NCI-H146 treated with DMSO at 0.1 percent for 48 hours (cell line): ENCODE measurements around the gene BCL2L14.

Experiments used
- DNase-seq: peaks from one replicate; lab custom pipeline; 2025; ENCODE audit not compliant: unreplicated experiment; lab: John Stamatoyannopoulos, UW

The BCL2L14 gene, protein sequence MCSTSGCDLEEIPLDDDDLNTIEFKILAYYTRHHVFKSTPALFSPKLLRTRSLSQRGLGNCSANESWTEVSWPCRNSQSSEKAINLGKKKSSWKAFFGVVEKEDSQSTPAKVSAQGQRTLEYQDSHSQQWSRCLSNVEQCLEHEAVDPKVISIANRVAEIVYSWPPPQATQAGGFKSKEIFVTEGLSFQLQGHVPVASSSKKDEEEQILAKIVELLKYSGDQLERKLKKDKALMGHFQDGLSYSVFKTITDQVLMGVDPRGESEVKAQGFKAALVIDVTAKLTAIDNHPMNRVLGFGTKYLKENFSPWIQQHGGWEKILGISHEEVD

DNA sequence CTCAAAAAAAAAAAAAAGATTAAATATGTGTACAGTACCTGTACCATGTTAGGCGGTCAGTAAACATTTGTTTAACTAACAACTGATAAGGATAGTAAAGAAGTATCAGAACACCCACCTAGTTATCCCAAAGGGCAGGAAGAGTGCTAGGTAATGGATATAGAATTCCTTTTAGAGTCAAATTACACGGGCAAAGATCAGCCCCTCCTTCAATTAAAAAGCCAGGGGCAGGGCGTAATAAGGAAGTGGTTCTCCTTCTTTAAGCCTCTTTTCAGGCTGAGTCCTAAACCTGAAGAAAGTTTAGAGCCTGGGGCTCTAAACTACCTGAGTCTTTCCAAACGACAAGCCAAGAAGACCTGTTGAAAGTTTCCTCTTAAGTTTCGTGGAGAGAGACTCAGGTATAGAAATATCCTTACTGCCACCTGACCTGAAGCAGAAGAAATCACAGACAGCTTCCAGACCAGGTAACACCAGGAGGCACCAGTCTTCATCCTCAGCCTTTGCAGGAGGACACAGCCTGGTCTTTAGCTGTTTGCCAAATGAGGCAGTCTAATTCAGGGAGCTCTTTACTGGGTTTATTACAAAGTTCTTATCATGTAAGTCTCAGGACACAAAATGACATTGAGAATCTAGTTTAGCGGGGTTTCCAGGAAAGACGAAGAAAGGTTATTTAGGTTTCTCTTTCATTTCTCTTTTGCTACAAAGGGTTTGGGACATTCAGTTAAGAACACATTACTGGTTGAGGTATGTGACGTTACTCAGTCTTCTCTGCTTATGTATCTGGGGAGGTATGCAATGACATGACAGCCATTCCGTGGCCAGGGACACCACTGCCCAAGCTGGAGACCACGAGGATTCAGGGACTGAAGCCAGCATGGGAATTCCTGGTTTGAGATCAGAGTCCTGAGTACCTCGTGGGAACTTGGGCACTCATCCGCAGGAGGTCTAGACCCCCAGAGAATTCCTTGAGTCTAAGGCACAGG is at the start of gene BCL2L14:
BCL2L14 (plus strand) TSS at position 266 of the 983 bp plus-strand sequence. CDS start 8,367 bp downstream, outside the sequence.
- DNase-seq = peak; percentile 71

DNA sequence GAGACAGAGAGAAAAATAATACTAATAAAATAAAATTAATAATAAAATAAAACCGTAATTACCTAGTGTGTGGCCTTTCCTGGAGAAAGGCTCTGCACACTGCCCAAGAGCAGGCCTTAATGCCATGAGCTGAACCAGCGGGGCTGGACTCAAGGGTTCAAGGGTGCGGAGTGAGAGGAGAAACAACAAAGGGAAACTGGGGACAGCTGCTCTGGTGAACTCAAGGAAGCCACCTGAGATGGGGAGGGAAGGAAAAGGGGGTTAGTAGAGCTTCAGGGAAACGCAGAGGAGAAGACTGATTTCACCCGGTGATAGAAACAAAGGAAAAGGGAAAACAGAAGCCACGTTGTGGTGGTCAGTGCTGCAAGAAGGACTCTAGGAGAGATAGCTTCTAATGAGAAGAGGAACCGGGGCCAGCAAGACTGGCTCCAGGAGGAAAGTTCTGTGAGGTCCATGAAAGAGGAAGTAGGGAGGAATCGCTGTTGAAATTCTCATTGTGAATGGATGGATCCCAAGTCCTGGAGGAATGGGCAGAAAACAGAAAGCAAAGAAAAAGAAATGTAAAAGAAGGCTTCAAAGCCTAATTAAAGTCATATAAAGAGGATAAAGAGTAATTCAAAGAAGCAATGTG is 48.3 kb upstream of the BCL2L14 start:
- no peak for DNase-seq

DNA sequence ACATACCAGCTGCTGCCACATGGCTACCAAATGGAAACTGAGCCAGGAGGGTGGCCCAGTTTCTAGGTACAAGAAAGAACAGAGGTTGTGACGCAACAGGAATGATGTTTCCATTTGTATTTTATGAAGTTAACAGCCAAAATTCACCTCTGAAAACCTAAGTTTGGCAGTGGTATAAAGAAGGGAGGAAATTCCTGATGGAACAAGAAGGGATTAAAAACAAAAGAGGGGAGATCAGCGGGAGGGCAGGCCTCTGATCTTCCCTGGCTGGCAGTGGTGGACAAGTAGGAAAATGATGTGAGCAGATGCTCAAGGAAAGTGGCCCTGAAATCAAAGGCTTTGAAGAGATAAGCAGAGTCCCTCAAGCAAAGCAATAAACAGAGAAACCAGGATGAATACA is 47.3 kb upstream of the BCL2L14 start:
- no peak for DNase-seq

DNA sequence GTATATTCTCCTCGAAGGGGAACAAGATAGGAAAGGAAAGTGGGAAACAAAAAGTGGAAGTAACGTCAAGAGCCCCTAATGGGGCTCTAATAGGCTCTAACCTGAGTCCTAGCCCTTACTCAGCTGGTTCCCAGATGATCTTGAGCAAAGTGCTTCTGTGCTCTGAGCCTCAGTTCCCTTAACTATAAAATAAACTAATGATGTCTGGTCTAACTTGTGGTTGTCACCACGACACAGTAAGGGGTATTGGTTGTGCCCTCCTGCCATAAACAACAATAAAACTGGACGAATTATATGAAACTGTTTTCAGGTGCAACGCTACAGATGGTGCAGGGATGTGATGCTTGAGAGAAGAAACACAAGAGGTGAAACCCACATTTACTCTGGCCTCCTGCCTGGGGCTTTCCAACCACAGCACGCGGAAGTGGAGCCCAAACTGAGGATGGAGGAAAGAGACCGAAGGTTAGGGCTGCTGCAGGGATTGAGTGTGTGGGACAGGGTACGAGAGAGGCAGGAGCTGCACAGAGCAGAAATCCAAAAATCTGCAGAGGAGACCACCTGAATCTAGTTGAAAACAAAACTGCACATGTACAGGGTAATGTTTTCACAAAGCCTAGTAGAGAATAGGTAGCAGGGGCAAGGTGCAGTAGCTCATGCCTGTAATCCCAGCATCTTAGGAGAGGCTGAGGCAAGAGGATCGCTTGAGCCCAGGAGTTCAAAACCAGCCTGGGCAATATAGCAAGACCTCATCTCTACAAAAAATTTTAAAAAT is 45.6 kb upstream of the BCL2L14 start:
- DNase-seq = no peak

DNA sequence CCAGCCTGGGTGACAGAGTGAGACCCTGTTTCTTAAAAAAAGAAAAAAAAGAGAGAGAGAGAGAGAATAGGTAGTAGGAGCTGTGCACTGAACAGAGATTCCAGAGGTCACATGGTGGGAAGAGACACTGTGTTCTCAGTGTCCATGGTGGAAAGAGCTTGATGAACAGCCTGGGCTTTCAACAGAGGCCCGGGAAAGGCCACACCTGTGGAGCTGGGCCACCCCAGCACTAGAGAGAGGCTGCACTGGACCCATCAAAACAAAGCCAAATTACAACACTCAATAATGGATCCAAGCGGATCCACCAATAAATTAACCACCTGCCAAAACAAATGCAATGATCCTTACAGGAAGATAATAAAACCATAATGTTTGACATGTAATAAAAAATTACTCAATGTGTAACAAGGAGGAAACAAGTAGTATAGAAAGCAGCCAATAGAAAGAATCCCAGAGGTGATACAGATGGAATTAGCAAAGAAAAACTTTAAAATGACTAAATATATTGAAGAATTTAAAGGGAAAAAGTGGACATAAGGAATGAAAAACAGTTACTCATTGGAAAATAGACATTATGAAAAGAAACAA is 44.8 kb upstream of the BCL2L14 start:
- DNase-seq = no peak

DNA sequence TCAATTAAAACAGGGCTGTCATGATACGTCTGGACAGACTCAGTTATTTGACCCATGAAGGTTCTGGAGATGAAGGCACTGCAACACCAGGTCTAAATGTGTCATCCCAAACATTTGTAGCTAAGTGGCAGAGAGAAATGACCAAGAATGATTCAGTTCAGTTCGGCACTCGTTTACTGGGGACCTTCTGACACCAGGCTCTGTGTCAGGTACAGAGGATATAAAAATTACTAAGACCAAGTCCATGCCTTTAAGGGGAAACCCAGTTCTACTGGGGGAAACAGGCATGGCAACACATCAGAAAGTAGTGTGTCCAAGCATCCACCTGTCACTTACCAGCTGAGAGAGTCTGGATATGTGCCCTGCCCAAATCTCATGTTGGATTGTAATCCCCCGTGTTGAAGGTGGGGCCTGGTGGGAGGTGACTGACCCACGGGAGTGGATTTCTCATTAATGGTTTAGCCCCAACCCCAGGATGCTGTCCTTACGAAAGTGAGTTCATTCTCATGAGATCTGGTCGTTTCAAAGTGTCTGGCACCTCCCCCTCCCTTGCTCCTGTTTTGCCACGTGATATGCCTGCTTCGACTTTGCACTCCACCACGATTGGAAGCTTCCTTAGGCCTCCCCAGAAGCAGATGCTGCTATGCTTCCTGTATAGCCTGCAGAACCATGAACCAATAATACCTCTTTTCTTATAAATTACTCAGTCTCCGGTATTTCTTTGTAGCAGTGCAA is 41.9 kb upstream of the BCL2L14 start:
- no peak for DNase-seq

DNA sequence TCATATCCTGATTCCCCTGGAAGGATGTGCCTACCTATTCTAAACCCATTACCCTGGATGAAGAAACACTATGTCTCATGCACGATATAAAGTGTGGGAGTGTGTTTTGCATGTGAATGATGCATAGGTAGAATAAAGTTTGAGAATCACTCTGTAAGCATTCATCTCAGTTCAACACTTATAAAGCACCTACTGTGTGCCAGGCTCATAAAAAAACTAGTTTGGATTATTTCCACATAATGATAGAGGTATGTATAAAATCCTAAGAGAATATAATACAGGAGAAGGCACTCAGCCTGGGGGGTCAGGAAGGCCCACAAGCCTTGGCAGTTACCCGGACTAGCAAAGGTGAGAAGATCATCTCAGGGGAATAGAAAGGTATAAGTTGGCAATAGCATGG is 41.1 kb upstream of the BCL2L14 start:
- no peak for DNase-seq

DNA sequence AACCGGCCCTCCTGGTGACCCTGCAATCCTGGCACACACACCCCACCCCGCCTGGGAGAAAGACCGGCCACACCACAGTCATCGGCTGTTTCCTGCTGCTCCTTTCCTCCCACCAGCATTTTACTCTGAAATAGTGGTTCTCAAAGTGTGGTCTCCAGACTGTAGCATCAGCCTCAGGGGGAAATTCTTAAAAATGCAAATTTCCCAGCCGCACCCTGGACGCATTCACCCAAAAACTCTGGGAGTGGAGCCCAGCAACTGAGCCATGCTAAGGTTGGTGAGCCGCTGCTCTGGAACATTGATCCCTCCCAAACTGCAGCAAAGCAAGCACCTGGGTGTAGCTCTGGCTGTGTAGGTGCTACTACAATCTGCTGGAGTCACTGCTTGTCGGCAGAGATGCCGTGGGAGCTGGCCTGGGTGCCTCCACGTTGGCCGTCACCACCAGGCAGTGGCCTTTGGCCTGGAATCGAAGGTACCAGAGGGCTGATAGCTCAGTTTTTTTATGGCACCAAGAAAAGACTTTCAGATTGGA is 38.4 kb upstream of the BCL2L14 start:
- DNase-seq = no peak

DNA sequence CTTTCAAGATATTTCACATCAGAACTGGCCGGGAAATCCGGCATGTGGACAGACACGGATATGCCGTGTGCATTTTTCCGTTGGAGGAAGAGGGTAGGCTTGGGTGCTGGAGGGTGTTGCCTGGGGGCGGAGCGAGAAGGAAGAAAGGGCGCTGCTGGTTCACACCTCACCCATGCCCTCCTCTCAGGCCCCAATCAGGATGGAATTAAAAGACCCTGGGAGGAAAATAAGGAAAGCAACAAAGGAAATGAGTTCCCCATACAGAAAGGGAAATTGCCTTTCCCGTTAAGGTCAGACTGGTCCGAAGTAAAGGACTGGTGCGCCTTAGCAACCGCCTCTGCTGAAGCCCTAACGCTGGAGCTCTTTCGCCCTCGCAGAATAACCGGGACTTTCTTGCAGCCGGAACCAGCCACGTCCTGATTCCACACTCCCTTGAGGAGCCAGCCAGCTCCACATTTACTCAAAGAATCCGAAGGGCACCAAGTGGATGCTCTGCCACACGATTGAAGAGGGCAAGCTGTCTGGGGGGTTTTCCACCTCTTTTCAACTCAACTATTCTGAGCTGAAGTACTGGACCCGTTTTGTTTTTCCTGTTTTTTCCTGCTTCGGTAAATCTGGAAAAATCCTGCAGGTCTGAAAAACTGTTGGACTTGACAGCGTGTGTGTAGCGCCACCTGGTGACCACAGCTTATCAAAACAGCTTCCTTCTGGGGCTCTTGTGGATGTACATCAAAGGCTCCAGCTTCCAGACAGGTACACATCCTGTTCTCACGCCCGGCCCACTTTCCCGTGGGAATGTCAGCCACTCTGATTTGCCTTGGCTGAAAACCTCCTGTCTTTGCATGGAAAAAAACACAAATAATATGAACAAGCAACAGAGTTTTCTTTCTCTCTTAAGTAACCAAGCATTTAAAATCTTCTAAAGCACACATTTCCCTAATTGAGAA is 37.6 kb upstream of the BCL2L14 start:
- DNase-seq = peak; percentile 95

DNA sequence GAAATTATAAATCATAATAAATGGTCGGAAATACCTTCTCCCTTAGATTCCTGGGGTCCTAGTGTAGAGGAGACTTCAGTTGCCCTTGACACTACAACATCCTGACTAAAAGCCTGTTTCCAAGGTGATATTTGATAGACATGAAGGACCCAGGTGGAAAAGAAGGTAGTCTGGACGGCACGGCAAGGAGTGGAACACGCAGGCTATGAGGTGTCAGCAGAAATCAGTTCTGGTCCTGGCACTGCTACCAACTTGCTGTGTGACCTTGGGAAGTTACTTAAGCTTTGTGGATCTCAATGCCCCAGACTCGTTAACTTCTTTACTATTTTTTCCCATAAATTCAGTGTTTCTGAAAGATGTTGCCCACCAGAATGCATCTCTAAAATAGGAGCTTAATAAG is 36.9 kb upstream of the BCL2L14 start:
- DNase-seq = no peak

DNA sequence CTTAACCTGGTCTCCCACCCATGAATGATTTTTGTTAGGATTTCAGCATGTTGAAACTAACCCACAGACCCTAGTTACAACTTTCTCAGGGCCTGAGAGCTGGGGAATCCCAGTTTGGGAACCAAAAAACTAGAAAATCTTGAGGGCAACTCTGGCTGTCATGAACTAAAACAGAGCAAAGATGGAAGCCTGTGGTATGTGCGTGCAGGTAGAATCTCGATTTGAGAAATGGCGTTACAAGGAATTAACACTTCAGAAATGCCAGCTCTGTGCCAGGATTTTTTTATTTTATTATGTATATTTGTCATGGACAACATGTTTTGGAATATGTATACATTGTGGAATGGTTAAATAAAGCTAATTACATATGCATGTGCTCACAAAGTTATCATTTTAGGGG is 36.4 kb upstream of the BCL2L14 start:
- DNase-seq = no peak

DNA sequence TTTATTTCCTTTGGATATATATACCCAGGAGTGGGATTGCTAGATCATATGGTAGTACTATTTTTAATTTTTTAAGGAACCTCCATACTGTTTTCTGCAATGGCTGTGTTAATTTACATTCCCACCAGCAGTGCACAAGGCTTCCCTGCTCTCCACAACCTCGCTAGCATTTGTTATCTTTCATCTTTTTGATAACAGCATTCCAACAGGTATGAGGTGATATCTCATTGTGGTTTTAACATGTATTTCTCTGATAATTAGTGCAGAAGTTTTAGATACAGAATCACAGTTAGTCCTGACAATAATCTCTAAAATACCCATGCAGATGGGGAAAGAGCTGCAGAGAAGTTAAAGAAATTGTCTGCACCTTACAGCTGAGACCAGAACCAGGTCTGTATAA is 35.5 kb upstream of the BCL2L14 start:
- no peak for DNase-seq

DNA sequence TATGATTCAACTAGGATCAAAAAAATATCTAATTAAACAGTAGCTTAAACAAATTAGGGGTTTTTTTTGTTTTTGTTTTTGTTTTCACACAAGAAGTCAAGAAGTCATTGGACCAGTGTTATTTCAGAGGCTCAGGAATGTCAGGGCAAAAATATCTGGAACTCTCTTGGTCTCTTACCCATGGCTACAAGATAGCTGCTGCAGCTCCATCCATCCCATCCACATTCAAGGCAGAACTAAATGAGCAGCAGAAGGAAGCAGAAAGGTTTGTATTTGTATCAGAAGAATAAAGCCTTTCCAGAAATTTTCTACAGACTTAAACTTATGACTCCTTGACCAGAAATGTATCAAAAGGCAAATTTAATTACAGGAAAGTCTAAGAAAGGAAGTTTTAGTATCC is 33.8 kb upstream of the BCL2L14 start:
- no peak for DNase-seq

DNA sequence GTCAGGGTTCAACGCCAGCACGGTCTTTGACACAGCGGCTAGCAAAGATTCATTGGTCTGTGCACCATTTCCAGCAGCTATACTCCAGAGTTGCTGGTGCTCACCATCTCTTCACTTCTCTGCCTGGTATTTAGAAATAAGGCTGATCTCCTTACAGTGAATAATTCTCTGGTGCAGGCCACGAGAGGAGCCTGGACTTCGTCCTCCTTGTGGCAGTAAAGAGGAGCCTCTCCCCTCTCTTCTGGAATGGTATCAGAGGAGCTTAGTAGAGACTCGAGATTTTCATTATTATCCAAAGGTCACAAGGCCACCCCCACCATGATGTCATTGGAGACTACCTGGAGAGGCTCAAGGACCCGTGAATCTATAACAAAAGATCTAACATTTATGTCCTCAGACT is 30.8 kb upstream of the BCL2L14 start:
- DNase-seq = no peak

DNA sequence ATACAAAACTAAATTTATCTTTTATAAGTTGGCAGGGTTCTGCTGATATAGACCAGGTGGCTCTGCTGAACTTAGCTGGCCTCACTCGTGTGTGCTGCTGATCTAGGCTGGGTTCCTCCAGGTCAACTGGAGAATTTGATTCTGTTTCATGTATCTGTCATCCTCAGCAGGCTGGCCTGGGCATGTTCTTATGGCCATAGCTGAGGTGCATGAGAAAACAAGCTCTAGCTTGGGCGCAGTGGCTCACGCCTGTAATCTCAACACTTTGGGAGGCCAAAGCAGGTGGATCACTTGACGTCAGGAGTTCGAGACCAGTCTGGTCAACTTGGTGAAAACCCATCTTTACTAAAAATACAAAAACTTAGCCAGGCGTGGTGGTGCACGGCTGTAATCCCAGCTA is 24.3 kb upstream of the BCL2L14 start:
- no peak for DNase-seq

DNA sequence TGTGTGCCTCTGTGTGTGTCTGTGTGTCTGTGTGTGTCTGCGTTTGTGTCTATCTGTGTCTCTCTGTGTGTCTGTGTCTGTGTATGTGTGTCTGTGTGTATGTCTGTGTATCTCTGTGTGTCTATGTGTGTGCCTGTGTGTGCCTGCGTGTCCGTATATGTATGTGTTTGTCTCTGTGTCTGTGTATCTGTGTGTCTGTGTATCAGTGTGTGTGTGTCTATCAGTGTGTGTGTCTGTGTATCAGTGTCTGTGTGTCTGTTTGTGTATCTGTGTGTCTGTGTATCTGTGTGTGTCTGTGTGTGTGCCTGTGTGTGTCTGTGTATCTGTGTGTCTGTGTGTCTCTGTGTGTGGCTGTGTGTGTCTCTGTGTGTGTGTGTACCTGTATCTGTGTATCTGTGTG is 23.1 kb upstream of the BCL2L14 start:
- no peak for DNase-seq

DNA sequence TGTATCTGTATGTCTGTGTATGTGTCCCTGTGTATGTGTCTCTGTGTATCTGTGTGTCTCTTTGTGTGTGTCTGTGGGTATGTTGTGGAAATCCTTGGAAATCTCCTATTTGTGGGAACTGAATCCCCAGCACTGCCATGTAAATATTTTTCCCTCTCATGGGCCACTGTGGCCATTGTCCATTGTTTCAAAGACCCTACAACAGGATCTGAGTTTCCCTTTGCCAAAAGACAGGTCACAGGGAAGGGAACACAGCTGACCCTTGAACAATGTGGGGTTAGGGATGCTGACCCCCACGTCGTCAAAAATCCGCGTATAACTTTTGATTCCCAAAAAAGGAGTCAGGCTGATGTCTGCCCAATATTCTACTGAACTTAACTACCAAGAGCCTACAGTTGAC is 22.5 kb upstream of the BCL2L14 start:
- no peak for DNase-seq

DNA sequence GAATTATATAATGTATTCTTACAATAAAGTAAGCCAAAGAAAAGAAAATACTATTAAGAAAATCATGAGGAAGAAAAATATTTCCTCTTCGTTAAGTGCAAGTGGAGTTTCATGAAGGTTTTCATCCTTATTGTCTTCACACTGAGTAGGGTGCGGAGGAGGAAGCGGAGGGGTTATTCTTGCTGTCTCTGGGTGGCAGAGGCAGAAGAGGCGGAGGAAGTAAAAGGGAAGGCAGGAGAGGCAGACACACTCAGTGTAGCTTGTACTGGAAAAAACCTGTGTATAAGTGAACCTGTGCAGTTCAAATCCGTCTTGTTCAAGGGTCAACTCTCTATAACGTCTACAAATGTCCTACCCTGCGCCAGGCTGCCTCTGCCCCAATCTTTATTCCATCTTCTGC is 22.0 kb upstream of the BCL2L14 start:
- no peak for DNase-seq

DNA sequence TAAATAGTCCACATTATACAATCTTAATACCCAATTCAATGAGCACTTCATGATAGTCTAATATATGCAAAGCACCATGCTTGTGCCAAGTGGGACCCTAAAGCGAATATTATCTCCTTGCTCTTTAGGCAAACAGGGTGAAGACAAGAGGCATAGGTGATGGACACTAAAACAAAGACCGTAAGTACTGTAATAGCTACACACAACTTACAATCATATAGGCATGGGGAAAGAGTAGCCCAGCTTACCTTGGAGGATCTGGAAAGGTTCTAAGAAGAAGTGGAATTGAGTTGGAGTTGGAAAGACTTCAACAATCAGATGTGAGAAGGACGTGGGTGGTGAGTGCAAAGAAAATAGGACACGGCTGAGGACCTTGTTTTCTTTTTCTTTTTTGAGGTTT is 19.1 kb upstream of the BCL2L14 start:
- no peak for DNase-seq
